Spleen (tissue), 11 donors: ENCODE measurements around the gene GCM1. TPM values are rescaled to one million over a fixed set of nuclear protein-coding genes. Genes with fewer than 3 reads are reported as not detected.

ENCODE experiments used
- DNase-seq: peaks from one replicate; pipeline ENCODE4 v3.0.0-alpha.2; 2020
- H3K27ac ChIP-seq, 8 donors: fragments of 200-600 bp; sonication (generic) in 7 of 8; 1 replicate in 4 of 8; 2 replicates in 4 of 8; pipeline versions ENCODE4 v1.5.0 to v1.8.0; 2016 to 2021; ENCODE audit warnings: inconsistent platforms in 4 of 8, mild to moderate bottlenecking in 4 of 8, moderate library complexity in 1 of 8
- H3K27me3 ChIP-seq, 7 donors: fragments of 200-600 bp; sonication (generic) in 6 of 7; replicated peaks in 1 of 7; 1 replicate in 4 of 7; 2 replicates in 3 of 7; pipeline versions ENCODE4 v1.5.0 to v1.8.0; 2016 to 2021; ENCODE audit warnings: inconsistent platforms in 3 of 7, mild to moderate bottlenecking in 1 of 7
- H3K36me3 ChIP-seq, 6 donors: fragments of 200-600 bp; sonication (generic) in 5 of 6; 1 replicate in 4 of 6; 2 replicates in 2 of 6; pipeline versions ENCODE4 v1.5.0 to v1.8.0; 2016 to 2021; ENCODE audit warnings: inconsistent platforms in 2 of 6
- H3K4me1 ChIP-seq, 6 donors: fragments of 200-600 bp; sonication (generic) in 5 of 6; 1 replicate in 3 of 6; 2 replicates in 3 of 6; pipeline versions ENCODE4 v1.5.0 to v1.8.0; 2016 to 2021; ENCODE audit warnings: inconsistent platforms in 3 of 6
- H3K4me3 ChIP-seq, 8 donors: fragments of 200-600 bp; sonication (generic) in 7 of 8; 1 replicate in 4 of 8; 2 replicates in 4 of 8; pipeline versions ENCODE4 v1.5.0 to v1.8.0; 2016 to 2021; ENCODE audit warnings: inconsistent platforms in 4 of 8, mild to moderate bottlenecking in 4 of 8, moderate library complexity in 2 of 8
- H3K9me3 ChIP-seq, 8 donors: fragments of 200-600 bp; sonication (generic) in 7 of 8; 1 replicate in 4 of 8; 2 replicates in 4 of 8; pipeline versions ENCODE4 v1.5.0 to v1.8.0; 2016 to 2021; ENCODE audit warnings: inconsistent platforms in 4 of 8
- POLR2A ChIP-seq, 3 donors: fragments of 450-650 bp; IDR thresholded peaks; one replicate each; pipeline ENCODE4 v1.5.1; 2017; ENCODE audit warnings: antibody characterized with exemption in 3 of 3, mild to moderate bottlenecking in 1 of 3
- POLR2AphosphoS5 ChIP-seq, 3 donors: sonication (generic); formaldehyde crosslinking; IDR thresholded peaks; one replicate each; pipeline ENCODE4 v1.5.1; 2017; ENCODE audit warnings: antibody characterized with exemption in 3 of 3
- WGBS, 5 donors: extraction: QIAGEN DNeasy Blood & Tissue Kit in 3 of 5; methylation state at CpG; one replicate each; pipeline versions ENCODE4 v1.1.5 to v1.1.7; 2013 to 2018; 5-methylcytosine and 5-hydroxymethylcytosine counted together
- intact Hi-C: fragments of 100-400 bp; cut with DNase I; formaldehyde crosslinking; loops from one replicate; pipeline ENCODE4 v1.15.0; 2023; ENCODE audit warnings: low total_unique reads
- polyA plus RNA-seq, 3 donors: library from polyadenylated mRNA; stranded (reverse); fragments of 200-250 nt; gene quantifications; one replicate each; pipeline ENCODE4 v1.2.1, GENCODE V29; 2013
- small RNA-seq, 4 donors: library from RNA; depleted of rRNA; stranded (forward); fragments of <200 nt; gene quantifications; one replicate each; pipeline ENCODE3, GENCODE V24; 2016
- total RNA-seq, 7 donors: library from RNA; depleted of rRNA in 3 of 7; stranded (reverse); fragments of >200 nt in 3 of 7; fragmentation: NEBNext Ultra II Directional in 4 of 7; extraction: Animal tissue kit (Norgen Biotek cat#: 25700) in 4 of 7; gene quantifications; one replicate each; pipeline versions ENCODE4 v1.1.0 to v1.2.1, GENCODE V29; 2016 to 2021
- TF ChIP-seq, protein P1 (sequence below), 11 experiments: fragments of 200-600 bp in 7 of 11; fragments of 450-650 bp in 4 of 11; sonication (generic) in 4 of 11; IDR thresholded peaks in 8 of 11; conservative IDR thresholded peaks in 3 of 11; 1 replicate in 7 of 11; 2 replicates in 4 of 11; pipeline versions ENCODE4 v1.4.0 to v1.8.0; 2016 to 2021; ENCODE audit warnings: antibody characterized with exemption in 11 of 11, inconsistent platforms in 4 of 11, mild to moderate bottlenecking in 1 of 11
- donor health status: healthy with polysubstance abuse.
- donor health status: DM: no; HTN: no; CAD: no; lungs with moderate emphysema.
- donor health status: DM: no; HTN: no; CAD: no.
- donor health status: Bipolar disorder and iron deficiency.
- donor health status: healthy.
- donor health status: DM: no; HTN: no; CAD: no.
- donor health status: DM: yes; HTN: yes; CAD: no.

Gene GCM1
- total and polyA plus RNA-seq, 10 donors, result 0.05 to 1.9 (median 0.22) TPM; not detected in 1

DNA sequence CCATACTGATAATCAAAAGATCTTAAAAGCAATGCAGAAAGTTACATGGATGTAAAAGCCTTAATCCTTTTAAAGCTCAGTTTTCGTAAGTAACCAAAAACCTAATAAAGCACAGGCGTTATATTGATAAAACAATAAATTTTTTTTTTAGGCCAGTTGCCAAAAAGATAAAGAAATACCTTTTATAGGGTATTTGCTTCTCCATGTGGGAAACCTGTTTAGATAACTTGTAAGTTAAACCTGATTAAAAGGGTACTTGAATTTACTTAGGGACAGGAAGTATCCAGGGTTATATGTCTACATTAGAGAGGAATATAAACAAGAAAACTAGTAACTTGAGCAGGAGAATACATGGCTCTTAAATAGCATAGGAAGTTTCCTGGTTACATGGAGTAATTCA, 62.3 kb downstream of the GCM1 start:
- intact Hi-C loops, result no loop called here

DNA sequence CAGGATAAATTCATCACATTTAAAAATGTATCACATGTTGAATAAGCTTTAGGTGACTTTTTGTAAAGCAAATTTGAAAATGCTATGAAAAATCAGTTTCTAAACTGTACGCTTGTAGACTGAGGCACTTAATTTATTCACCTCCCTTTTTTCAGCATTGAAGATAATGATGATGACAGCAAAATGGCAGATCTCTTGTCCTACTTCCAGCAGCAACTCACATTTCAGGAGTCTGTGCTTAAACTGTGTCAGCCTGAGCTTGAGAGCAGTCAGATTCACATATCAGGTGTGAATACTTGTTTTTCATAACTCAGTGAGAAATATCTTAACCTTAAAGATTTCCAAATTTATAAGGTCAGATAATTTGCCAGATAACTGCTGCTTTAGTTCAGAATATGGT, 67.8 kb downstream of the GCM1 start:
- H3K4me1 ChIP-seq, result peaks cover 0 to 8% (median 0%) of the 10 kb centered on the region in 6 donors
- TF ChIP-seq POLR2AphosphoS5 (IDR thresholded peaks at IDR 0.05), result no peak
- TF ChIP-seq, protein P1, sequence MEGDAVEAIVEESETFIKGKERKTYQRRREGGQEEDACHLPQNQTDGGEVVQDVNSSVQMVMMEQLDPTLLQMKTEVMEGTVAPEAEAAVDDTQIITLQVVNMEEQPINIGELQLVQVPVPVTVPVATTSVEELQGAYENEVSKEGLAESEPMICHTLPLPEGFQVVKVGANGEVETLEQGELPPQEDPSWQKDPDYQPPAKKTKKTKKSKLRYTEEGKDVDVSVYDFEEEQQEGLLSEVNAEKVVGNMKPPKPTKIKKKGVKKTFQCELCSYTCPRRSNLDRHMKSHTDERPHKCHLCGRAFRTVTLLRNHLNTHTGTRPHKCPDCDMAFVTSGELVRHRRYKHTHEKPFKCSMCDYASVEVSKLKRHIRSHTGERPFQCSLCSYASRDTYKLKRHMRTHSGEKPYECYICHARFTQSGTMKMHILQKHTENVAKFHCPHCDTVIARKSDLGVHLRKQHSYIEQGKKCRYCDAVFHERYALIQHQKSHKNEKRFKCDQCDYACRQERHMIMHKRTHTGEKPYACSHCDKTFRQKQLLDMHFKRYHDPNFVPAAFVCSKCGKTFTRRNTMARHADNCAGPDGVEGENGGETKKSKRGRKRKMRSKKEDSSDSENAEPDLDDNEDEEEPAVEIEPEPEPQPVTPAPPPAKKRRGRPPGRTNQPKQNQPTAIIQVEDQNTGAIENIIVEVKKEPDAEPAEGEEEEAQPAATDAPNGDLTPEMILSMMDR (IDR thresholded peaks at IDR 0.05 in 8 of 11, conservative IDR thresholded peaks at IDR 0.05 in 3 of 11), result no peak
- TF ChIP-seq POLR2A (IDR thresholded peaks at IDR 0.05), result no peak
- H3K36me3 ChIP-seq, result peaks cover 0 to 100% (median 82%) of the 10 kb centered on the region in 6 donors
- H3K4me3 ChIP-seq, result no peak overlapping the region
- no peaks in the 10 kb centered on the region for H3K9me3 ChIP-seq
- intact Hi-C loops, result no loop called here
- no peaks in the 10 kb centered on the region for H3K27me3 ChIP-seq
- DNase-seq, result no peak
- H3K27ac ChIP-seq, result no peak overlapping the region
- 88 to 100% (median 95%) methylated on average over 1 of the region's 1 CpG for WGBS, 5 donors

More for the DNA sequence above, 62.3 kb downstream of the GCM1 start:
- no peak for DNase-seq
- no peak for TF ChIP-seq POLR2AphosphoS5 (IDR thresholded peaks at IDR 0.05)
- TF ChIP-seq, protein P1 (IDR thresholded peaks at IDR 0.05 in 8 of 11, conservative IDR thresholded peaks at IDR 0.05 in 3 of 11), result no peak
- no peak for TF ChIP-seq POLR2A (IDR thresholded peaks at IDR 0.05)
- Histone ChIP-seq H3K4me1 (no peaks in the 10 kb centered on the region), H3K27me3 (no peaks in the 10 kb centered on the region), H3K4me3 (no peak overlapping the region), H3K27ac (no peak overlapping the region), H3K36me3 (peaks cover 0 to 100% (median 91%) of the 10 kb centered on the region in 6 donors), H3K9me3 (no peaks in the 10 kb centered on the region)
- WGBS, 5 donors, result 45 to 75% (median 46%) methylated on average over 2 of the region's 2 CpGs

Small RNAs within 50 kb of the gene (small RNA-seq; reads per million reads assigned to genes)
- gene RN7SL244P (0 reads per million in 4 donors), gene RNU6-464P (0 reads per million in 4 donors)

Other genes with a start within 250 kb of the GCM1 start
- gene GSTA3, start 239.1 kb downstream of the GCM1 start, total RNA-seq, result not detected
- not detected for gene GSTA3, start 239.1 kb downstream of the GCM1 start, polyA plus RNA-seq
- gene GSTA4, start 153.6 kb downstream of the GCM1 start, total RNA-seq, result 10 to 100 TPM in 6 of 7 donors, 1 to 10 TPM in 1; 8.5 to 23.3 (median 14.8) TPM
- gene GSTA4, start 153.6 kb downstream of the GCM1 start, polyA plus RNA-seq, result 10 to 100 TPM; 13.0 to 19.4 (median 15.2) TPM
- gene CILK1, start 87.0 kb downstream of the GCM1 start, total RNA-seq, result 10 to 100 TPM in 4 of 7 donors, 1 to 10 TPM in 3; 7.0 to 15.7 (median 11.4) TPM
- 1 to 10 TPM; 3.0 to 3.3 (median 3.3) TPM for gene CILK1, start 87.0 kb downstream of the GCM1 start, polyA plus RNA-seq
- gene FBXO9, start 83.4 kb downstream of the GCM1 start, total RNA-seq, result 100 to 1,000 TPM in 3 of 7 donors, 10 to 100 TPM in 4; 58.8 to 115 (median 99.7) TPM
- gene FBXO9, start 83.4 kb downstream of the GCM1 start, polyA plus RNA-seq, result 10 to 100 TPM; 21.4 to 28.6 (median 25.1) TPM
- 100 to 1,000 TPM in 2 of 7 donors, 10 to 100 TPM in 5; 89.3 to 113 (median 93.9) TPM for gene ELOVL5, start 200.1 kb upstream of the GCM1 start, total RNA-seq
- 10 to 100 TPM; 48.8 to 65.8 (median 56.6) TPM for gene ELOVL5, start 200.1 kb upstream of the GCM1 start, polyA plus RNA-seq